DMS153 (cell line): ENCODE data around the gene RABL6.
"Not testable (repeated sequence)": the region's sequence is repeated elsewhere in the genome, so short reads cannot be mapped to it uniquely, and the experiment has no call there.

Source experiments
- DNase-seq: peaks from one replicate; lab custom pipeline; 2025; lab: John Stamatoyannopoulos, UW

Gene RABL6

DNA sequence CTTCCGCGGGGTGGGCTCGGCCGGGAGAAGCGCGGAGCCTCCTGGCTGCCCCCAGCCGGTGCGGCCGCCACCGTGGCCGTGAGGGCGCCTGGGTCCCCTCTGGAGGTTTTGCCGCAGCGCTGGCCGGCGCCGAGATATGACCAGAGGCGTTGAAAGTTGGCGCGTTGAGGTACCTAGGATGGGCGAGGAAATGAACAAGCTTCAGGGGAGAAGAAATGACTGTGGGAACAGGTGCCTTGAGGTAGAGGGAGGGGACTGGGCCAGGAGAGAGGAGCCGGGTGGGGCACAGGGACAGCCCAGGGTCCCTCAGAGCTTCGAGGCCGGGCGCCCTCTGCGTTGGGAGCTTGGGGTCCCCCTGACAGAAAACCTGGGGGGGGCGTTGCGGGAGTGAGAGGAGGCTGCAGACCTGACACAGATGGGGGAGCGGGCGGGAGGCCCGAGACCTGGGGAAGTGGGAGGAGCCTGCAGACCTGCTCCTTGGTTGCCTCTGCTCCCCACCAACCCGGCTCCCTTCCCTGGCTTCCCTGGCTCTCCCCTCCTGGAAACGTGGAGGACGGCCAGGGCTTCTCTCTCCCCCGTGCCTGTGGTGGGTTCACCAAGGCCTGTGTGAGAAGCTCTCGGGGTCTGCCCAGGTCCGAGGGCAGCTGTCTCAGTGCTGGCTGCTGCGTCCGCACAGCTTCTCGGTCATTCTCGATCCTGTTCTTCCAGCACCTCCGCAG is 14.2 kb downstream of the RABL6 start:
- DNase-seq: no peak

- no peak for DNase-seq
These were observed 15.6 kb downstream of the RABL6 start for GRCh38 chr9:136823136-136824046.

DNA sequence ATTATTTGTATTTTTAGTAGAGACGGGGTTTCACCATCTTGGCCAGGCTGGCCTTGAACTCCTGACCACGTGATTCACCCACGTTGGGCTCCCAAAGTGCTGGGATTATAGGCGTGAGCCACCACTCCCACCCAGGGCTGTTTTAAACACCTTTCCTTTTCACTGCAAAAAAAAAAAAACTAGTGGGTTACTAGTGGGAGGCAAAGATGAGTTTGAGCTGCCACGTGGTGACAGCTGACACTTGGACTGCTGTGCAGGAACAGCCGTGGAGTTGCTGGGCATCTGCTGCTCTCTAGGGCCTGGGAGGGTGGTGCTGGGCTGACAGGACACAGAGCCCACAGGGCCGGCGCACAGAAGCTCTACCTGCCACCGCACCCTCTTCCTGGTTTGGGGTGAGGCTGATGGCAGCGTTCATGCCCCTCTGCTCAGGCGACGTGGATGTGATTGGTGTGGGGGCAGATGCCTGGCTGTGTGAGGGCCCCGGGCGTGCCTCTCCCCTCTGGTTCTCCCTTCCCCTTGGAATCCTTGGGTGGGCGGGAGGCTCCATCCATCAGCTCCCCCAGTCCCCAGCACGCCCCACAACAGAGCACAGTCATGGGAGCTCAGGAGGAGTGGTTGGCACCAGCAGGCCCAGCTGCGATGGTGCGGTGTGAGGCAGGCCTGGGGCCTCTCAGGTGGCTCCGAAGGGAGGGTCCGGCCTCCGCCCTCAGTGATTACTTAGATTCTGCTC is 16.9 kb downstream of the RABL6 start:
- DNase-seq: no peak

- no peak for DNase-seq
These were observed 17.8 kb downstream of the RABL6 start for GRCh38 chr9:136825295-136826187.

DNA sequence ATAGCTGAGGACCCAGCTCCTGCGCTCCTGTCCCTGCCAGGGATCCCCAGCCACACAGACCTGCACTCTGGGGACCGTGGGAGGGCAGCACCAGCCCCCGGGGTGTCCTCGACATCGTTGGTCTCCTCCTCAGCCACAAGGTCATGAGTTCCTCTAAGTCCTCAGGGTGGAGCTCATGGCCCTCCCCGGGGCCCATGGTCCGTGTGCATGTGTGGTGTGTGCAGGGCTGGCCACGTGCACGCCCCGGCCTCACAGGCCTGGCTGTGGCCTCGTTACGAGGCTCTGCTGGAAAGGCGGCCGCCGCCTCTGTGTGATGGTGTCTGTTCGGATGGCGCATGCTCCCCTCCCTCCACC is 18.4 kb downstream of the RABL6 start:
- no peak for DNase-seq

DNA sequence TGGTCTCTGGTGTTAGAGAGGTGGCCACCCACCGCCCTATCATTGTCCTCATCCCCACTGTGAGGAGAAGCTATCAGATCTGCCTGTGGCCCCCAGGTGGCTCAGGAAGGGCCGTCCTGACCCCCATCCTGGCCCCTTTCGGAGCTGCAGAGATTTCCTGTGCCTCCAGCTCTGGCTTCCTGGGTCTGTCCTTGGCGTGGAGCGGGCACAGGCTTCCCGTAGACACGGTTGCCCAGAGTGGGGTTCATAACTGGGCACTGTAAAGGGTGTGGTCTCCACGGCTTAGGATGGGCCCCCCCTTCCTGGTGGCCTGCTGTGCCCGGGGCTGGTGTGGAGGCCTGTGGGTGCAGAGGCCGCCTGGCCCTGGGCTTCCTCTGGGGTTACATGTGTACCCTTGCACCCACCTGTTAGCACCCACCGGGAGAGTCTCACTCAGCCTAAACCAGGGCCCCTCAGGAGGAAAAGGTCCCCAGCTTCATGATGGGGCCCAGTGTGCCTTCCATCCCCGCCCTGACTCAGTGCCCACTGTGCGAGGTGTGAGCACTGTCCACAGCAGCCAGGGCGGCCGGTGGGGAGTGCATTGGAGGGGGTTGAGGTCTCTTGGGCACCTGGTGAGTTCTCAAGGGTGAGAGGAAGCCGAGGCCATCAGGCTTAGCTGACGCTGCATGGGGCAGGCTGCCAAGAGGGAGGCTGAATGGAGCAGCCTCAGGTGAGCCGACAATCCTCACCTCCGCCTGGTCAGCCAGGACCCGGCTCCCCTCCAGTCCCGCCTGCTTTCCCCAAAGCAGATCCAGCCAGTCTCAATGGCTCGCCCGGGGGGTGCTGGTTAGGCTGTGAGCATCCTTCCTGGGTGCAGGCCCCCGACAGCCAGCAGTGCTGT is 19.2 kb downstream of the RABL6 start:
- no peak for DNase-seq

- DNase-seq: no peak
These were observed 20.2 kb downstream of the RABL6 start for GRCh38 chr9:136827794-136828473.

DNA sequence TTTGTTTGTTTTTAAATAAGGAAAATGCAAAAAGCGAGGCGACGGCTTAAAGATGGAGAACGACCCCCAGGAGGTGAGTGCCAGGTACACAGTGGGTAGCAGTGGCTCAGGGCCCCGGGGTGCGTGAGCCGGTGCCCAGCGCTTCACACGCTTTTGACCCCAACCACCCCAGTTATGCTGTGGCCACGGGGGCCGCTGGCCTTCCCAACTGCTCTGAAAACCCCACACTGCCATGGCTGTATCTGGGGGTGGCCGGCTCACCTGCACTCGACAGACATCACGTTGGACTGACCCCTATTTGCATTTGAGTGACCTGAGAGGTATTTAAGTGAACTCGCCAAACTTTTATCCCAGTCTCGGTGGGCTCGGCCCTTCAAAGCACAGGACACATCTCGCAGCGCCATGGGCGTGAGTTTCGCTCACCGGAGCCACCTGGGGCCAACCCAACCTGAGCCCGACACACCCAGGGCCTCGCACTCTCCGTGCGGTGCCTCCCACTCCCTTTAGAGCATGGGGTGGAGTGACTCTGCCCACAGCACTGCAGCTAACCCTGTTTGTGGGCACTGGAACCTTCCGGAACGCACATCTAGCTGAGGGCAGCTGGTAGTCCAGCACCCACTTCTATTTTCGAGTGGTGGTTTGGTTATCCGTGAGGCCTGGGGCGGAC is 20.9 kb downstream of the RABL6 start:
- no peak for DNase-seq

GRCh38 chr9:136829412-136829811 is 21.7 kb downstream of the RABL6 start:
- no peak for DNase-seq

- DNase-seq: no peak
These were observed 22.5 kb downstream of the RABL6 start for GRCh38 chr9:136829981-136830885.

- DNase-seq: no peak
These were observed 23.4 kb downstream of the RABL6 start for GRCh38 chr9:136831002-136831719.

DNA sequence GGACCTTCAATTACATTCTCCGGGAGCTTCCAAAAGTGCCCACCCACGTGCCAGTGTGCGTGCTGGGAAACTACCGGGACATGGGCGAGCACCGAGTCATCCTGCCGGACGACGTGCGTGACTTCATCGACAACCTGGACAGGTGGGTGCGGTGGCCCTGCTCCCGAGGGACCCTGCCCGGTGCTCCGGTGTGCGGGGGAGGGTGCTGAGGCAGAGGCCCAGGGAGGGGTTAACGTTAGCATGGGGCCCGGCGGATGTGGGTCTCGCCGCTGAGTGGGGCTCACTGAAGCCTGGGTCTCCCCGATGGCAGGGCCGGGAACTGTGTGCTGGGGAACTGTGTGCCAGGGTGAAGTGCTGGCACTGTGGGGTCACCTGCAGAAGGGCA is 24.0 kb downstream of the RABL6 start:
- no peak for DNase-seq

GRCh38 chr9:136832581-136832980 is 24.8 kb downstream of the RABL6 start:
- DNase-seq: no peak

GRCh38 chr9:136833381-136834048 is 25.8 kb downstream of the RABL6 start:
- DNase-seq: not testable (repeated sequence)

GRCh38 chr9:136835162-136835931 is 27.6 kb downstream of the RABL6 start:
- no peak for DNase-seq
